AG04449 (cell line): Measurements from ENCODE around the gene GRIK2.

Source experiments
- CTCF ChIA-PET: fragments of 350-600 bp; formaldehyde crosslinking; extraction: SDS; loops from one replicate; lab custom pipeline; 2021; ENCODE audit warnings: antibody characterized with exemption; lab: Yijun Ruan, JAX
- POLR2A ChIA-PET: fragments of 400-600, 350-600 bp; formaldehyde crosslinking; extraction: SDS; loops from one replicate; lab custom pipeline; 2020; ENCODE audit warnings: antibody characterized with exemption, inconsistent platforms; lab: Yijun Ruan, JAX
- DNase-seq: peaks from one replicate; pipeline ENCODE4 v3.0.0-alpha.2; 2010; ENCODE audit warnings: low read depth, low spot score
- H3K4me3 ChIP-seq: 2 replicates; pipeline ENCODE4 v1.5.1; 2011; ENCODE audit warnings: low read depth, mild to moderate bottlenecking, control low read depth, low read length
- TF ChIP-seq, protein P1 (sequence below): IDR thresholded peaks from one replicate; pipeline ENCODE4 v1.5.1; 2011; ENCODE audit warnings: mild to moderate bottlenecking, moderate library complexity, low read length, control low read depth, inconsistent platforms; ENCODE audit not compliant: insufficient read depth; ENCODE audit errors: missing control alignments

The GRIK2 gene

DNA sequence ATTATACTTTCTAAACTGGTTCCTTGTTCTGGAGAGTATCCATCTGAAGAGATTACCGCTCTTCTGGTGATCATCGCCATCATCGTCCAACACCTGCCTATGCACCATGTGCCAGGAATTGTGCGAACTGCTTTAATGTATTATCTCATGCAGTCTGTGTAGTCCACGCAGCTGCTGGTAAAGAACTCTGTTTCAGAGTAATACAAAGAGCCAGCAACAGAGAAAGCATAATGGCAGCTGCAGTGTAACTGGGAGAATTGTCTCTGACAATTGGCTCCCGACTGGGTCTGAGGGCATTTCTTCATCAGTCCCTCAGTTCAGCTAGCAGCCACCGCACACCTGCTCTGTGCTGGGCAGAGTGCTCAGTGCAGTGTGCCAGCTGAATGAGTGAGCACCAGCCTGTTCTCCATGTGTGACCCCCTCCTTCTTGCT, 383.4 kb downstream of the GRIK2 start:
- H3K4me3 ChIP-seq: no peak overlapping the region
- TF ChIP-seq, protein P1, sequence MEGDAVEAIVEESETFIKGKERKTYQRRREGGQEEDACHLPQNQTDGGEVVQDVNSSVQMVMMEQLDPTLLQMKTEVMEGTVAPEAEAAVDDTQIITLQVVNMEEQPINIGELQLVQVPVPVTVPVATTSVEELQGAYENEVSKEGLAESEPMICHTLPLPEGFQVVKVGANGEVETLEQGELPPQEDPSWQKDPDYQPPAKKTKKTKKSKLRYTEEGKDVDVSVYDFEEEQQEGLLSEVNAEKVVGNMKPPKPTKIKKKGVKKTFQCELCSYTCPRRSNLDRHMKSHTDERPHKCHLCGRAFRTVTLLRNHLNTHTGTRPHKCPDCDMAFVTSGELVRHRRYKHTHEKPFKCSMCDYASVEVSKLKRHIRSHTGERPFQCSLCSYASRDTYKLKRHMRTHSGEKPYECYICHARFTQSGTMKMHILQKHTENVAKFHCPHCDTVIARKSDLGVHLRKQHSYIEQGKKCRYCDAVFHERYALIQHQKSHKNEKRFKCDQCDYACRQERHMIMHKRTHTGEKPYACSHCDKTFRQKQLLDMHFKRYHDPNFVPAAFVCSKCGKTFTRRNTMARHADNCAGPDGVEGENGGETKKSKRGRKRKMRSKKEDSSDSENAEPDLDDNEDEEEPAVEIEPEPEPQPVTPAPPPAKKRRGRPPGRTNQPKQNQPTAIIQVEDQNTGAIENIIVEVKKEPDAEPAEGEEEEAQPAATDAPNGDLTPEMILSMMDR: no peak
- POLR2A ChIA-PET: no interaction called here
- CTCF ChIA-PET: no interaction called here
- no peak for DNase-seq

DNA sequence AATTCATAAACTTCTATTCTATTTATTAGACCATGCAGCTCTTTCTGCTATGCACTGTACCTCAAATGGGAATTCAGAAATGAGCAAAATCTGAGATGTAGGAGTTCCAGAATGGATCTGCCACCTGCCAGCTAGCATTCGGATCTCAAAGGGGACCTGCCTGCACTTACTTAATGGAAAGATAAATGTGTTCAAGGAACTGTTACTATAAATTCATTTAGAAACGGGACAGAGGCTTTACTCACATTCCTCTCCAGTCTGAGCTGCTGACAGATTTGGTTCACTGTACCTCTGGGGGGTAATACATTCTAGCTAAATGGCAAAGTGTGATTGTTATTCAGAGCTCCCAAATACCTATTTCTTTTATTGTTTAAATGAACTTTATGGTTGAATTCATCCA, 384.1 kb downstream of the GRIK2 start:
- TF ChIP-seq, protein P1: no peak
- no peak for DNase-seq
- ChIA-PET CTCF (no interaction called here), POLR2A (no interaction called here)
- no peak overlapping the region for H3K4me3 ChIP-seq

DNA sequence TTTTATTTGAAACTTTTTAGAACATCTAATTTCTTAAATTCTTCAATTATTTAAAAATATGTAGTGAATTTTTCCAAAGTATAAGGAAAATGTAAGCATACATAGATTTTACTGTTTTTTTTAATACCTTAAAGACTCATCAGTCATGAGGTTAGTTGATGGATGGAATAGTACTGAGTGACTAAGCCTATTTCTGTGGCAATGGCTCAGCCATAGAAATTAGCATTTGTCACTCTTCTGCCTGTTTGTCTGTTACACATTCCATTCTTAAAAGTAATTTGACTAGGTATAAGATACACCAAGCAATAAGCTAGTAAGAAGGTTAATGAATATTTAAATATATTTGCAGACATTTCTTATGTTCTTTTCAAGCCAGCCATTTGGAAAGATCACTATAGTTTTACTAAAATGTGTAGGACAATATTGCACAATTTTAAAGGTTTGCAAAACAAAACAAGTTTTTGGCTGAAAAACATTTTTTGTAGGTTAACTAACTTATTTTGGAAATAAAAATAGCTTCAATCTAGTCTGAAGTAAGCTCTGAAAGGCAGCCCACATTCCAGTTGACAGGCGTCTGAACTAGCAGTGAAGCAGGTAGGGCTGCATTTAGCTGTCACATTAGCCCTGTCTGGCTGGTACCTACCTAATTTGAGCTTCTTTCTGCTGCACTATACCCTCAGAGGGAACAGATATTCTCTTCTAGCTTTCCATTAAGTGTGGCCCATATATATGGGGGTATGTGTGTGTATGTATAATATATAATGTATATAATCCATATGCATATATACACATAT, 385.7 kb downstream of the GRIK2 start:
- DNase-seq: no peak
- CTCF ChIA-PET: no interaction called here

DNA sequence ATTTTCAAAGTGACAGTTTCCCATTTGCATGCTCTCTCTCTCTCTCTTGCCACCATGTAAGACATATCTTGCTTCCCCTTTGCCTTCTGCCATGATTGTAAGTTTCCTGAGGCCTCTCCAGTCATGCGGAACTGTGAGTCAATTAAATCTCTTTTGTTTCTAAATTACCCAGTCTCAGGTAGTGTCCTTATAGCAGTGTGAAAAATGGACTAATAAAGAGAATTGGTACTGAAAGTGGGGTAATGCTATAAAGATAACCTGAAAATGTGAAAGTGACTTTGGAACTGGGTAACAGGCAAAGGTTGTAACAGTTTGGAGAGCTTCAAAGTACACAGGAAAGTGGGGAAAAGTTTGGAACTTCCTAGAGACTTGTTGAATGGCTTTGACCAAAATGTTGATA, 389.8 kb downstream of the GRIK2 start:
- DNase-seq: no peak
- ChIA-PET POLR2A (no interaction called here), CTCF (no interaction called here)
- no peak overlapping the region for H3K4me3 ChIP-seq
- TF ChIP-seq, protein P1: no peak

More for the DNA sequence above, 385.7 kb downstream of the GRIK2 start:
- TF ChIP-seq, protein P1: no peak
- POLR2A ChIA-PET: no interaction called here
- H3K4me3 ChIP-seq: no peak overlapping the region

DNA sequence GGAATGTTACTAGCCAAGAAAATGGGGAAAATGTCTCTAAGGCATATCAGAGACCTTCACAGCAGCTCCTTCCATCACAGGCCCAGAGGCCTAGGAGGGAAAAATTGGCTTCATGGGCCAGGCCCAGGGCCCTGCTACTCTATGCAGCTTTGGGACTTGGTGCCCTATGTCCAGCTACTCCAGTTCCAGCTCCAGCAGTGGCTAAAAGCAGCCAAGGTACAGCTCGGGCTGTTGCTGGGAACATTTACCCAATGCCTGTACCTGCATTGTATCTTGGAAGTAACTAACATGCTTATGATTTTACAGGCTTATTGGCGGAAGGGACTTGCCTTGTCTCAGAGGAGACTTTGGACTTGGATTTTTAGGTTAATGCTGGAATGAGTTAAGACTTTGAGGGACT, 390.6 kb downstream of the GRIK2 start:
- TF ChIP-seq, protein P1: no peak
- no peak overlapping the region for H3K4me3 ChIP-seq
- ChIA-PET CTCF (no interaction called here), POLR2A (no interaction called here)
- DNase-seq: no peak

DNA sequence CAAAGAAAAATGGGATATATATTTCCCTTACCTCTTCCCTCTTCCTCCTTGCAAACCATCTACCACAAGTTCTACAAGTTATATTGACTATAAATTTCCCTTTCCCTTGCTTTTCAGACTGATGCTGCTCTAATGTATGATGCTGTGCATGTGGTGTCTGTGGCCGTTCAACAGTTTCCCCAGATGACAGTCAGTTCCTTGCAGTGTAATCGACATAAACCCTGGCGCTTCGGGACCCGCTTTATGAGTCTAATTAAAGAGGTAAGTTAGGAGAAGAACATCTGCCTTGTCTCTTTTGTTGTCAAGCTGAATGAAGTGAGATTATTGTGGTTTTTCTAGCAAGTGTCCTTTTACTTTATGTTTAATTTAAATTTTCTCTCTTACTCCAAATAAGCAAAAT, 406.0 kb downstream of the GRIK2 start:
- TF ChIP-seq, protein P1: no peak
- ChIA-PET CTCF (no interaction called here), POLR2A (no interaction called here)
- H3K4me3 ChIP-seq: no peak overlapping the region
- DNase-seq: no peak
